Mucosa of descending colon (tissue), 3 donors: Measurements from ENCODE around the gene ZCCHC4. TPM values are rescaled to one million over a fixed set of nuclear protein-coding genes. Genes with fewer than 3 reads are reported as not detected.

ENCODE experiments used
- ATAC-seq: fragments of 200-7000 bp; cut with Tn5 transposase; one replicate; pipeline ENCODE4 v1.9.1; 2020; ENCODE audit warnings: mild to moderate bottlenecking, moderate library complexity
- DNase-seq, 3 donors: peaks; one replicate each; pipeline ENCODE4 v3.0.0-alpha.2; 2020
- H3K36me3 ChIP-seq: fragments of 200-600 bp; one replicate; pipeline ENCODE4 v1.8.0; 2021; ENCODE audit warnings: low read depth, mild to moderate bottlenecking
- H3K4me1 ChIP-seq: fragments of 200-600 bp; one replicate; pipeline ENCODE4 v1.8.0; 2021; ENCODE audit warnings: low read depth, mild to moderate bottlenecking
- H3K4me3 ChIP-seq: fragments of 200-600 bp; one replicate; pipeline ENCODE4 v1.8.0; 2021; ENCODE audit warnings: mild to moderate bottlenecking
- H3K9me3 ChIP-seq: fragments of 200-600 bp; one replicate; pipeline ENCODE4 v1.8.0; 2021; ENCODE audit warnings: mild to moderate bottlenecking
- intact Hi-C, 2 donors: fragments of 100-400 bp; cut with DNase I in 1 of 2; cut with micrococcal nuclease in 1 of 2; formaldehyde crosslinking; loops; one replicate each; pipeline versions ENCODE4 v1.11.0 to v1.11.1; 2022; cut with DNase I, micrococcal nuclease
- total RNA-seq, 3 donors: library from RNA; stranded (reverse); fragmentation: NEBNext Ultra II Directional in 2 of 3; extraction: Animal tissue kit (Norgen Biotek cat#: 25700) in 2 of 3; gene quantifications; one replicate each; pipeline versions ENCODE4 v1.2.1 to v1.2.4, GENCODE V29; 2021 to 2023
- TF ChIP-seq, protein P1 (sequence below): fragments of 200-600 bp; IDR thresholded peaks from one replicate; pipeline ENCODE4 v1.8.0; 2022; ENCODE audit warnings: antibody characterized with exemption, mild to moderate bottlenecking
- donor health status: DM: no; HTN: no; CAD: no; lungs with moderate emphysema.
- donor health status: DM: no; HTN: no; CAD: no.
- donor health status: DM: no; HTN: yes; CAD: no.

The ZCCHC4 gene
- total RNA-seq, 3 donors from 2014 or later = 6.0 to 12.6 (median 9.2) TPM

DNA sequence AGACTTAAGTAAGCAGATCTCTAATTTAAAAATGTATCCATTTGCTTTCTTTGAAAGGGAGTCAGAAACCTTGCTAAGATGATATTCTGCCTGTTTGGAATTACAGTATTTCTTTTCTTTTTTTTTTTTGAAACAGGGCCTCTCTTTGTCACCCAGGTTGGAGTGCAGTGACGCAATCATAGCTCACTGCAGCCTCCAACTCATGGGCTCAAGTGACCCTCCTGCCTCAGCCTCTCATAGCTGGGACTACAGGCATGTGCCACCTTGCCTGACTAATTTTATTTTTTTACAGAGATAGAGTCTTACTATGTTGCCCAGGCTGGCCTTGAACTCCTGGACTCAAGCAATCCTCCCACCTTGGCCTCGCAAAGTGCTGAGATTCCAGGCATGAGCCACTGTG, 104.4 kb downstream of the ZCCHC4 start:
- Histone ChIP-seq H3K4me1 (no peaks in the 10 kb centered on the region), H3K36me3 (no peaks in the 10 kb centered on the region), H3K9me3 (no peaks in the 10 kb centered on the region), H3K4me3 (no peak overlapping the region)
- intact Hi-C loops = no loop called here
- TF ChIP-seq, protein P1, sequence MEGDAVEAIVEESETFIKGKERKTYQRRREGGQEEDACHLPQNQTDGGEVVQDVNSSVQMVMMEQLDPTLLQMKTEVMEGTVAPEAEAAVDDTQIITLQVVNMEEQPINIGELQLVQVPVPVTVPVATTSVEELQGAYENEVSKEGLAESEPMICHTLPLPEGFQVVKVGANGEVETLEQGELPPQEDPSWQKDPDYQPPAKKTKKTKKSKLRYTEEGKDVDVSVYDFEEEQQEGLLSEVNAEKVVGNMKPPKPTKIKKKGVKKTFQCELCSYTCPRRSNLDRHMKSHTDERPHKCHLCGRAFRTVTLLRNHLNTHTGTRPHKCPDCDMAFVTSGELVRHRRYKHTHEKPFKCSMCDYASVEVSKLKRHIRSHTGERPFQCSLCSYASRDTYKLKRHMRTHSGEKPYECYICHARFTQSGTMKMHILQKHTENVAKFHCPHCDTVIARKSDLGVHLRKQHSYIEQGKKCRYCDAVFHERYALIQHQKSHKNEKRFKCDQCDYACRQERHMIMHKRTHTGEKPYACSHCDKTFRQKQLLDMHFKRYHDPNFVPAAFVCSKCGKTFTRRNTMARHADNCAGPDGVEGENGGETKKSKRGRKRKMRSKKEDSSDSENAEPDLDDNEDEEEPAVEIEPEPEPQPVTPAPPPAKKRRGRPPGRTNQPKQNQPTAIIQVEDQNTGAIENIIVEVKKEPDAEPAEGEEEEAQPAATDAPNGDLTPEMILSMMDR = no peak
- ATAC-seq = no peak
- no peak for DNase-seq

Other genes starting within 250 kb of the ZCCHC4 start
- gene SEPSECS, start 152.3 kb upstream of the ZCCHC4 start, total RNA-seq = 10 to 100 TPM; 13.4 to 26.2 (median 13.6) TPM
- 10 to 100 TPM; 14.3 to 25.9 (median 17.8) TPM for gene PI4K2B, start 78.7 kb upstream of the ZCCHC4 start, total RNA-seq
- gene ANAPC4, start 64.5 kb downstream of the ZCCHC4 start, total RNA-seq = 10 to 100 TPM; 29.6 to 32.9 (median 32.4) TPM